Stimulated activated CD8-positive, alpha-beta memory T cell treated with anti-CD3 and anti-CD28 coated beads, Interleukin-7, amount 100 ng/mL, for 4 hours (primary cell): ENCODE results near the gene ACTN1.
A peak's percentile ranks its signal among the peaks of the same experiment; 100 is the strongest.
"Not testable (repeated sequence)": the region's sequence is repeated elsewhere in the genome, so short reads cannot be mapped to it uniquely, and the experiment has no call there.

Experiments used
- DNase-seq, 2 donors: peaks; one replicate each; pipeline ENCODE4 v3.0.0-alpha.2; 2020; ENCODE audit warnings: low read depth in 2 of 2

ACTN1 gene

GRCh38 chr14:68986926-68987652 lies 8.0 kb upstream of the ACTN1 start:
- DNase-seq = no peak

GRCh38 chr14:68986225-68986624 lies 7.1 kb upstream of the ACTN1 start:
- DNase-seq = no peak

GRCh38 chr14:68984686-68985085 lies 5.6 kb upstream of the ACTN1 start:
- no peak for DNase-seq

GRCh38 chr14:68983191-68983590 lies 4.1 kb upstream of the ACTN1 start:
- no peak for DNase-seq

GRCh38 chr14:68982581-68982980 lies 3.5 kb upstream of the ACTN1 start:
- no peak for DNase-seq

- no peak for DNase-seq
Measured at GRCh38 chr14:68981539-68981976, 2.5 kb upstream of the ACTN1 start.

GRCh38 chr14:68981139-68981538 lies 2.0 kb upstream of the ACTN1 start:
- no peak for DNase-seq

GRCh38 chr14:68979722-68980451 lies 785 bp upstream of the ACTN1 start:
- no peak for DNase-seq

GRCh38 chr14:68978172-68978911 lies 760 bp downstream of the ACTN1 start:
- peak in 1 of 2 donors; percentile 51 for DNase-seq

GRCh38 chr14:68977718-68978171 lies 1.4 kb downstream of the ACTN1 start:
- DNase-seq = peak in 1 of 2 donors; percentile 46

- peak; percentile 46 to 48 for DNase-seq
Measured at GRCh38 chr14:68977180-68977717, 1.9 kb downstream of the ACTN1 start.

GRCh38 chr14:68976160-68977067 lies 2.7 kb downstream of the ACTN1 start:
- no peak for DNase-seq

GRCh38 chr14:68975667-68976066 lies 3.4 kb downstream of the ACTN1 start:
- DNase-seq = no peak

GRCh38 chr14:68974759-68975347 lies 4.2 kb downstream of the ACTN1 start:
- no peak for DNase-seq

GRCh38 chr14:68973639-68974038 lies 5.5 kb downstream of the ACTN1 start:
- no peak for DNase-seq

GRCh38 chr14:68973219-68973565 lies 5.9 kb downstream of the ACTN1 start:
- not testable (repeated sequence) for DNase-seq

- DNase-seq = no peak
Measured at GRCh38 chr14:68972507-68973218, 6.4 kb downstream of the ACTN1 start.

GRCh38 chr14:68971411-68972035 lies 7.6 kb downstream of the ACTN1 start:
- DNase-seq = no peak

GRCh38 chr14:68970736-68971135 lies 8.4 kb downstream of the ACTN1 start:
- DNase-seq = no peak
